GM19455 (cell line): ENCODE data around the gene BLNK.
"Not testable (repeated sequence)": the region's sequence is repeated elsewhere in the genome, so short reads cannot be mapped to it uniquely, and the experiment has no call there.

Source experiments
- ATAC-seq: cut with Tn5 transposase; IDR thresholded peaks from one replicate; pipeline ENCODE4 v1.9.1; 2021; ENCODE audit not compliant: unreplicated experiment

BLNK gene

DNA sequence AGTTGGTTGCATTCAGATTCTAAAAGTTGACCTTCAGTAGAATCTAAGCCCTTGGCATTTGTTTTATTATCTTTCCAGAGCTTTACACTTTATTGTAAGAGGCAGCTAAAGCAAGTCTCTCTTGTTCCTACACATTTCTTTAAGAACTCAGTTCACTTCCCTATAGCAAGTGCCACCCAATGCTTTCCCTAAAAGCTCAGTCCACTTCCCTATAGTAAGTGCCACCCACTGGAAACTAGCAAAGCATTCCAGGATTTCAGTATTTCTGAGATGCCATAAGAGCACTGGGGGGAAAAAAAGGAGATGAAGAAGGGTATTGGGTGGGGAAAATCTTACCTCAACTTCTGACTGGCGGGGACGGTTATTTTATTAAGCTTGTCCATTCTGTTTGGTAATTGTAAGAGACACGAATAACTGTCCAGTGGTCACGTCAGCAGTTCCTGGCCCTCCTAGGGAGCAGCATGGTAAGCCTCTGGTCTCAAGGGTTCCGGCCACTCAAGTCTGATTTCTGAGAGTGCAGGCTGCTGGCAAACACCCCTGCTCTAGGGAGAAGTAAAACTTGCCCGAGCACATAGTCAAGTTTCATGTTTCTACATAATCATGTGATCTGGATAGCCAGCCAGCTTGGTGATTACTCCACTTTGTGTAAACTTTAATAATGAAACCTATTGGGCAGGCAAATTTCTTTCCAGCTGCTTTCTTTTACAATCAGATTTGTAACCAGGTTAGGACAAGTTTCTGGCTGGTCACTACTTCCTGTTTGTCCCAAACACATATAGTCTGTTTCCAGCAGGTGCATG is at the start of gene BLNK:
TSS of gene BLNK (minus strand) at position 554 of the 800 bp plus-strand sequence. CDS start at position 383, 171 bp downstream.
- ATAC-seq = peak; percentile 73

DNA sequence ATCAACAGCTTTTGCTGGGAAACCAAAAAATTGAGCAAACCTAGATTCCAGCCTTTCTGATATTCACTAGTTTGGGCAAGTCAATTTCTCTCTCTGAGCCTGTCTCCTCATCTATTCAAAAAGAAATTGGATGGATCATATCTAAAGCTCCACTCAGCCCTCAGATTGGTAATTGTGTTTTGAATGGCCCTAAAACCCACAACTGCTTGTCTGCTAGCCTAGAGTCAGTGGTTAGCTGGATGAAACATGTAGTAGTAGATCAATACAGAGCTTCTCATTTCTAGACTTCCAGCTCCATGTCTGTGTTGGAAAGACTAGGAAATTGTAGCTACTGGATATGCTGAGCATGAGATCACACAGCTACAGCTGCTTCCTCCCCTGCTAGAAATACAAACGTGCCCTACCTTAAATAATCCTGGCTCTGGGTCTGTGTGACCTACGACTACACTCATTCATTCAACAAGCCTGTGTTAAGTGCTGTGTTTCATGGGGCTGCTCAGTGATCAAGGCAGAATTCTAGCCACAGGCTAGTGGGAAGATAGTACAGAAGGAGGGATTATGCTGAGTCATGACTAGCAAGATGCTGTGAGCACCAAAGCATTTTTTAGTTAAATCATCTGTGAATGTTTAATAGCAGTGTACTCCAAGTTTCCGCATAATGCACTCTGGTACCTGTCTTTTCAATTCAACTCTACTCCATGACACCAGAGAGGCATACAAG is 48.5 kb upstream of the BLNK start:
- ATAC-seq = no peak

DNA sequence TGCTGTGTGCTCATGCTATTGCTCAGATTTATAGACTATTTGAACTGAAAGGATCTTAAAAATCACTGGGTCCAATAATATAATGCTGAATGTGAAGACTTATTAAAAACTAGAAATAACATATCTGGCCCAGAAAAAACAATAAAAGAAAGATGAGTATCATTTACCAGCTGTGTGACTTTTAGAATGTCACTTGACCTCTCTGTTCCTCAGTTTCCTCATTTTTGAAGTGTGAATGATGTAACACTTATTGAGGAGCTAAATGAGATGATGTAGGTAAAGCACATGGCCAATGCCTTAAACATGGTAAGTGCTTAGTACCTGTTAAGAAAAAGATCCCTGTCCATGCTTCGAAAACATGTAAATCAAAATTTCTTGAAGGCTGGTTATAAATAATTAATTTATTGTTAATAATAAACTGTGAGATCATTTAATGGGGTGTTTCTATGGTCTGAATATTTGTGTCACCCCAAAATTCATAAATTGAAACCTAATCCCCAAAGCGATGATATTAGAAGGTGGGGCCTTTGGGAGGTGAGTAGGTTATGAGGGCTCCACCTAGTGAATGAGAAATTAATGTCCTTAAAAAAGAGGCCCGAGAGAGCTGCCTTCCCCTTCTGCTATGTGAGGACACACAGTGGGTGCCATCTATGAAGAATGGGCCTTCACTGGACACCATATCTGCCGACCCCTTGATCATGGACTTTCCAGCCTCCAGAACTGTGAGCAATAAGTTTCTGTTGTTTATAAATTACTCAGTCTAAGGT is 45.9 kb upstream of the BLNK start:
- ATAC-seq = no peak

DNA sequence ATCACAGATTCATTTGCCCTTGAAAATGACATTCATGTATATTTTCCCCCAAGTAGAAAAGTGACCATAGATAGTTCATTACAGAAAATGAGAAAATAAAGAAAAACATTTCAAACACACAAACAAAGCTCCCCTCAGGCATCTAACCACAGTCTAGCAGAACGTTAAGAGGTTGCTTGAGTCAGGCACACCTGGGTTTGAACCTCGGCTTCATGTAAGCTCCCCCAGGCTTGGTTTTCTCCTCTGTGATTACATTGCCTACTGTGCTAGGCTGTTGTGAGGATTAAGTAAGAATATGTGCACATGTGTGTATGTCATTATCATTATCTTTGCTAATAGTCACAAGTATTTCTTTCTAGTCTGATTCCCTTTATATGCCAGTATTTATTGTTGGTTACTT is 42.0 kb upstream of the BLNK start:
- ATAC-seq = no peak

DNA sequence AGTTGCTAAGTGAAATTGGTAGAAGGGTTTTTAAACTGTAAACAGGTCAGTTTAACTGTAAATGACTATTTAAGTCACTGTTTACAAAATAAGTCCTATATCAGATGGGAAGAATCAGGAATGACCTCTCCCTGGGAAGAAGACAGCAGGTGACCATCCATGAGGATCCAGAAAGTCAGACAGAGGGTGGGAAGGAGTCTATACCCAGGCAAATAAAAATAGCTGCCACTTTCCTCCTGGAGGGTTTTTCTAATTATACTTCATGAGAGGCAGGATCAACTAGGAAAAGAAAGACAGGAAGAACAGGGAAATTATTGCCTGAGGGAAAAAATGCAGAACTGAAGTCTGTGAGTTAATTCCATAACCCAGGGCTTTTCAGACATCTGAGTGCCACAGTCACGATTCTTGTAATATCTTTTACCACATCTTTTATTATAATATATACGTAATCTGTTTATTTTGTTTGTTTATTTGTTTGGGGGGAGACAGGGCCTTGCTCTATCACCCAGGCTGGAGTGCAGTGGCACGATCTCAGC is 39.9 kb upstream of the BLNK start:
- no peak for ATAC-seq

DNA sequence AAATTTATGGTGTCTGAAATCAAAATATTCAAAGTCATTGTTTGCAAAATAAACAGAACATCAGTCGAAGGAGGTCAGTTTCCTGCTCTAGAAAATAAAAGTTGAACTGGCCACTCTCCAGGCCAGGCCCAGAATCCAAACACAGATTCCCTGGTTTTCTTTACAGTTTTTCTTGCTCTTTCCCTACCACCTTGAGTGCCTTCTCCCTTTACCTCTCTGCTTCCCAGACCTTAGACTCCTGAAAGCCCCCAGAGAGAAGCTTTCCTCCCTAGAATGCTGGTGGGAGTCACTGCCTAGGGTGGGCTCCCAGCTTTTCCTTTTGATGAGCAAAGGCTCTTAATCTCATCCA is 38.9 kb upstream of the BLNK start:
- no peak for ATAC-seq

DNA sequence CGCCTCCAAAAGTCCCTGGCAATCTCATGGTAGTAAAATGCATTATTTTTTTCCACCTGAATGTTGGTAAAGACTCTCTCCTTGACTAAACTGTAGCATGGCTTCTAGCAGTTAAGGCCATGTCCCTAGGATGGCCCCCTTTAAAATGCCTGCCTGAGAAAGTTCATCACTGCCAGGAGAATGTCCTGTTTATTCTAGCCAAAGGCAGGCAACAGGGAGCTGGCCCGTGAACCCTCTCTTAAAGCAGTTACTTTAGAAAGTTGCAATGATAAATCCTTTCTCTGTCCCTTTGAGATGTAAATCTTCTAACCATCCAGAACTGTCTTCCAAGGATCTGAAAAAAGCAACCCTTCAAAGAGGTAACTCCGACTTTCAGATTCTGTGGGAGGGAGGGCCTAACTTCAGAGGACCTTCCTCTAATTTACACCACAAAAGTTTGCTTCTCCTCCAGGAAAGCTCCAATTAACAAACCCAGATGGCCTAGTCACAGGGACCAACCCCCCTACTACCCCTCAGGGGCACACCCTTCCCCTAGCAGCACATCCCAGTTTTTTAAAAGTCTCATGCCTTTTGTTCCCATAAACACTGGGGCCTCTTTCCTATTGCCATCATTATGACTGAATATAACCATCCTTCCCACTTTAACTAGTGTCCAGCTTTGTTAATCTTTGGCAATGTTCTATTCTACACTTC is 38.4 kb upstream of the BLNK start:
- no peak for ATAC-seq

DNA sequence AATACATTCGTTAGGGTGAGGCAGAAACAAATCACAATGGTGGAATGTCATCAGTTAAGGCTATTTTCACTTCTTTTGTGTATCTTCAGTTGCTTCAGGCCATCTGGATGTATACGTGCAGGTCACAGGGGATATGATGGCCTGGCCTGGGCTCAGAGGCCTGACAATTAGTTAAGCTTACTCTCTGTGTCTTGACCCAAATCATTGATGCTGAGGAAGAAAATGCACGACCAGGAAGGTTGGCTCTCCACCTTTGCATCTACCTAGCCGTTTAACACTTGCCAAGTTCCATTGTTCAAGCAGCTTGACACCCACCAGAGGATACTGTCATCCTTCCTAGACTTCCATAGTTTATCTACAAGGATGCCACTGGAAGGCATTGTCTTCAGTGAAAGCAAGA is 37.5 kb upstream of the BLNK start:
- ATAC-seq = not testable (repeated sequence)

DNA sequence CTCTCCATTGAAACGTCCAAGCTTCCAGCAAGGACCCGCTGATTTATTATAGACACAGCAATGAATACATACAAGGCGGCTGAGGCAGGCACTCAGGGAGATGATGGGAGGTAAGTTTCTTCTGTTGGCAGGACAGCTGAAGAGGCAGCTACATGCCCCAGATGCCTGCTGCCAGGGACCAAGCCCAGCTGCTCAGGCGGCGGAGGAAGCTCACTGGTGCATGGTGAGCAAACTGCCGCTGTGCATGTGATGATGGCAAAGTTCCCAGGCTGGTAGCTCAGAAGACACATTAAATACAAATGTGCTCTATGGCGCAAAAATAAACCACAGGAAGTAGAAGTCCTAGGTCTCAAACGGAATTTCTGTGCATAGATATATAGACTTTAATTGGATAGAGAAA is 35.1 kb upstream of the BLNK start:
- ATAC-seq = no peak

DNA sequence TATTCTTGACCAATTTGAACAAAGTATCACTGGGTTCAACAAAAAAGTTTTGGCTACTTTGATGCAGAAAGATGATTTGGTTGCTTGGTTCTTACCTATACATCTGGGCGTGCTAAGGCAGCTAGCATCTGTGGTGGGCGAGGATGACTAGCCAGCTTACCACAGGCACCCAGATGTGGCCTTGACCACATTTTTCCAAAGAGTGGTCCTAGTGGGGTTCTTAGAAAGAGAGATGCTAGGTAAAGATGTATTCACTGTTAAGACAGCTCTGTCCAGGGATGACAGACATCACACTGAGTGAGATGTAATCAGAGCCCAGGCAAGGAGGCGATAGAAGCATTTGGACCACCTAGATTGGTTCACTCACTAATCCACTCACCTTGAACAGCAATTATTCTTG is 33.6 kb upstream of the BLNK start:
- no peak for ATAC-seq

DNA sequence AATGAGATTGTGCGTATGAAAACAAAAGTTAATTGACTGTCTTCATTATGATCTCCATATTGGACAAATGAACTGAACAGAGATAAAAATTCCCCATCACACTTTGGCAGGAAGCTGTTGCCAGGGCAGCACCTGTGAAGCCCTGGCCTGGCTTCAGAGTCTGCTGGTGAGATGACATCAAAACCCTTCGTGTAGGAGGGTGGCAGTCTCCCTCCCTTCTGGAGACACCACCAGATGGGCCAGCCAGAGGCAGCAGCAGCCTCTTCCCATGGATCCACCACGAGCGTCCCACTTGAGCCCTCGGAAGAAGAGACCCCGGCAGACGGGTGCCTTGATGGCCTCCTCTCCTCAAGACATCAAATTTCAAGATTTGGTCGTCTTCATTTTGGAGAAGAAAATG is 32.9 kb upstream of the BLNK start, which contains the start of gene DNTT:
TSS of gene DNTT (plus strand) at position 205 of the 400 bp plus-strand sequence. CDS start at position 269, 64 bp downstream.
- ATAC-seq = no peak

DNA sequence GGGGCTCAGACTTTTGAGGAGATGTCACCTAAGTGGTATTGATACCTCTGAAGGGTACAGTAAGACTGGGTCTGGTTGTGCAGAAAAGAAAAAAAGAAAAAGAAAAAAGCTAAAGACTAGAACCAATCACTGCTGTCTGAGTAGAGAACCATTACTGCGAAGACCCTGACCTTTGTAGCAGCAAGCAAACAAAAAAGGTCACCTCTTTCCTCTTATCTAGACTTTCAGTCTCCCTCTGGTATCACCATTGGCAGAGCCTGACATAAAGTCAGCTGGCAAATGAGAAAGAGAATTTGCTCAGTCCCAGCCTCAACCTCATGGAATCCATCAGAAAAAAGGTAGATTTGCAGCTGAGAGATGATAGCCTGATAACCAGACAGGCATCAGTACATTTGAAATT is 30.2 kb upstream of the BLNK start:
- no peak for ATAC-seq

DNA sequence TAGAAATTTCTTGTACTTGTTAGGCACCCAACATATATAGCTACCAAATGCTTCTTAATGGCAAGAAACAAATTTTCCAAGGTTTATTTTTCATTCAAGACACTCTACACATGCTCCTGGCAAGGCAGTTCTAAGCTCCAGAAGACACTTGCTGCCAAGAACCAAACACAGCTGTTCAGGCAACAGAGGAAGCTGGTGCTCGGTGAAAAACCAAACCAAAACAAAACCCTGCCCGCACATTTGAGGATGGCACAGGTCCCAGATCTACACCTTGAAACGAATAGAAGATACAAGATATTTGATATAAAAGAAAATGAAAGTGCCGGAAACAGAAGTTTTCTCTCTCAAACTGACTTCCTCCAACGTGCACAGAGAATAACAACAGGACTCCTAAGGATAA is 28.0 kb upstream of the BLNK start:
- no peak for ATAC-seq

DNA sequence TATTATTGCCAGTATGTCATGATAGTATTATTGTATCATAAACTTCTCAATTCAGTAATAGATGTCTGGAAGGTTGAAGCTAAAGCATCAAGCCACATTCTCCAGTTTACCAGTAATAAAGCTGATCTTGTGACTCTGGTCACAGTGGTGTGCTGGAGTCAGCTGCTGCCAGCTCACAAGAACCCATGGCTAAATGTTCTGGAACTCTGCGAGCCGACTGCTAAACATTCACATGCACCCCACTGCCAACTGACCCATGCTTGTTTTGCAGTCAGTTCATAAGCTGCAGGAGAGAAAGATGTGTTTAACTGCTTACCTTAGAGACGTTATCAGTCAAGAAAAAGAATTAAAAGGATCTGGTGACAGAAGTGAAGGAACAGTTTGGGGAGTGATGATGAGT is 27.0 kb upstream of the BLNK start:
- no peak for ATAC-seq

DNA sequence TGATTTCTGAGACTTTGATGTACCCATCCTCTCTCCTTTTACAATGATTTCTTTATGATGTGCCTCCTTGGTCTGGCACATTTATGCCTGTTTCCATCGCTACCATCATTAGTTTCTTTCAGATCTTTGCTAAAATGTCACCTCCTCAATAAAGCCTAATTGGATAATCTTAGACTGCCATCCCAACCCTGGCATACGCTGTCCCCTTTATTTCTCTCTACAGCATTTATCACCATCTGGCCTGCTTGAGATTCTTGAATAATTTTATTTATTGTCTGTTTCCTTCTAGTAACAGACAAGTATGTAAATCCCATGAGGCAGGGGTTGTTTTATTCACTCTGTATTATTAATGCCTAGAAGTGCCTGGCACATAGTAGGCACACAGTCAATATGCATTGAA is 26.1 kb upstream of the BLNK start:
- no peak for ATAC-seq

DNA sequence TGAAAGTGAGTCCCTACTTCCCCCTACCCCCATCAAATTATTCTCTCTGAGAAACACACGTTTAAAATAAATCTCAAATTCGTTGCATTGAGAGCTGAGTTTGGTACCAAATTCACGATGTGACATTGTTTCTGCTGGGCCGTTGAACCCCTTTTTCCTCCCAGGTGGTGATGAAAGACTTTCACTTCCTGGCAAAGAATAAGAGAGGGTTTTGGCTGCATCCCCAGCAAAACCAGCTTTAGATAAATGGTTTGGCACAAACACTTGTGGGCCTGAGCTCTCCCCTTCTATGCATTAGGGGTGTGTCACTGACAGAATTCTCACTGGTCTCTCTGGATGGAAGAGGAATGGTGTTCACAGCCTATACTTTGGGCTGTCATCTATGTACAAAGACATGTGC is 24.1 kb upstream of the BLNK start:
- no peak for ATAC-seq

DNA sequence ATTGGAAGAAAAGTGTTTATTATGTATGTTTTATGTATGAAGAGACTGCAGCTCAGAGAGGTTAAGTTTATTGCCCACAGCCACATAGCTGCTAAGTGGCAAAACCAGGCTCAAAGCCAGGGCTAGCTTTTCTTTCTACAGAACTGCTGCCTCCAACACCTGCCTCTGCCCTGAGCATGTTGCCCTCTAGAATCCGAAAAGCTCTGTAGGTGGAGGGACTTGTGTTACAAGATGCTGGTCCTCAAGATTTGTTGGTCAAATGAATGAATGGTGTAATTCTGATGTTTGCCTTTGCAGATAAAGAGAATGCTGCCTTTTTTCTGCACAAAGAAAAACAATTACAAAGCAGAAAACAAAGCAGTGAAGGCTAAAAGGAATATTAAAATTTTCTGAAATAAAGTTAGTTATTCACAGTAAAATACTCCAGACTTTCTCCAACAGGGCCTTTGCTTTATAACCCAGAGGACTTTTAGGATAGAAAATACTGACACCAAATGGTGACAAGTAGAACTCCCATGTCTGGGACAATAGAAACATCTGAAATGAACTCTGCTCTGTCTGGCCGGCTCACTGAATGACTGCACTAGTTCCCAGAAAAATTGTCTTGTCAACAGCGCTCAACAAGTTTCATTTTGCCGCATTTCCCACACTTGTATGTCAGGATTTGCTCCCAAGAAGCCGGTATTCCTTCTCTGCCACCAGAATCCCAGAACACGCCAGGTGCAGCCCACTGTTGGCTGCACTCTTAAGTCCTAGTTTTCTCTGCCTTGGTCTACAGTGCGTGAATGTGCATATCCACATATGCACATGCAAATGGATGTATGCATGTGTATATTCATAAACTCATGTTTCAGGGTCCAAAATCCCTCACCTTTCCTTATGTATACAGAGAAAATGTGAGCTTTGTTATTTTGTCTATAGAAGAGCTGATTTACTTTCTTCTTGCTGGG is 21.9 kb upstream of the BLNK start:
- ATAC-seq = peak; percentile 50

DNA sequence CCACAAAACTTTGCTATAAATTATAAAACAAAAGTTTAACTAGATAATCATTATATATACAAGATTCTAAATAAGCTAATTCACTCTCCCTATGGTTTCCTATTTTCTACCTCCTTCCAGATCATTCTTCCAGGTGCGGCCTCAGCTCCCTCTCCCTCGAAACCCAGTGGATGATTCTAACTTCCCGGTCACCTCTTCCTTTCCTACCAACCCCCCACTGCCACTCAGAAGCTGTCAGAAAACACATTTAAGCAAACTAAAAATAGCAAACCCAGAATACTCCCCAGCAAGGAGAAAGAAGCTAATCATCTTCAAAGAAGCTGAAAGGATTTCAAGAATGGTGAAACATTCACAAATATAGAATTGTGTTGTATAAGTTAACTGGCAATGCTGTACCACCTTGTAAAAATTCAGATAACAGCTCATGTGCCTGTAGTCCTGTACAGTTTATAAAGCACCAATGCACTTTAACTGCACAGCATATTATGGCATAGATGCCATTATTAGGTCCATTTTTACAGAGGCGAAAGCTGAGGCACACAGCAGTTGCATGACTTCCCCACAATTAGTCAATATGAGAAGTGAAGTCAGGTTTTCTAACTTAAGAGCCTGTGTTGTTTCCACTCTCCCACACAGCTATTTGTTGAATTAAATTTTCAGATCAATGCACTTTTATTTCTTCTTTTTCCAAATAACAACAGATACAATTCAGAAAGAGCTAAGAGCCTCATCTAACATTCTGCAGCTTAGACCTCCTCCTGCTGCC is 19.2 kb upstream of the BLNK start:
- peak; percentile 35 for ATAC-seq
